Fibroblast of upper back skin (primary cell): ENCODE measurements around the gene IP6K3.

Source experiments
- DNase-seq: peaks from one replicate; pipeline ENCODE4 v3.0.0-alpha.2; 2013

The IP6K3 gene

GRCh38 chr6:33700391-33701050, 46.2 kb downstream of the IP6K3 start:
- DNase-seq = peak; percentile 67

GRCh38 chr6:33699739-33700138, 47.0 kb downstream of the IP6K3 start:
- no peak for DNase-seq

GRCh38 chr6:33699131-33699530, 47.6 kb downstream of the IP6K3 start:
- no peak for DNase-seq

GRCh38 chr6:33698494-33698893, 48.2 kb downstream of the IP6K3 start:
- DNase-seq = no peak

- DNase-seq = no peak
Measured at GRCh38 chr6:33697845-33698244, 48.9 kb downstream of the IP6K3 start.

GRCh38 chr6:33696548-33697518, 49.9 kb downstream of the IP6K3 start:
- no peak for DNase-seq

GRCh38 chr6:33696076-33696475, 50.6 kb downstream of the IP6K3 start:
- DNase-seq = no peak

GRCh38 chr6:33695451-33695887, 51.2 kb downstream of the IP6K3 start:
- DNase-seq = no peak

- DNase-seq = no peak
Measured at GRCh38 chr6:33694977-33695376, 51.7 kb downstream of the IP6K3 start.

GRCh38 chr6:33694401-33694931, 52.2 kb downstream of the IP6K3 start:
- DNase-seq = peak; percentile 56

- DNase-seq = no peak
Measured at GRCh38 chr6:33693186-33694105, 53.3 kb downstream of the IP6K3 start.

GRCh38 chr6:33692760-33693158, 53.9 kb downstream of the IP6K3 start:
- DNase-seq = no peak

- DNase-seq = no peak
Measured at GRCh38 chr6:33692078-33692759, 54.5 kb downstream of the IP6K3 start.

GRCh38 chr6:33691456-33692077, 55.1 kb downstream of the IP6K3 start:
- DNase-seq = no peak

- no peak for DNase-seq
Measured at GRCh38 chr6:33690766-33691165, 55.9 kb downstream of the IP6K3 start.

GRCh38 chr6:33689879-33690278, 56.8 kb downstream of the IP6K3 start:
- DNase-seq = no peak

- no peak for DNase-seq
Measured at GRCh38 chr6:33689148-33689494, 57.6 kb downstream of the IP6K3 start.

- no peak for DNase-seq
Measured at GRCh38 chr6:33688451-33689147, 58.1 kb downstream of the IP6K3 start.

GRCh38 chr6:33688006-33688405, 58.7 kb downstream of the IP6K3 start:
- no peak for DNase-seq

GRCh38 chr6:33686981-33687975, 59.4 kb downstream of the IP6K3 start:
- no peak for DNase-seq
